Amniotic stem cell (primary cell): ENCODE measurements around the gene SRGAP3.

Experiments used
- DNase-seq: peaks from one replicate; lab custom pipeline; 2025; lab: John Stamatoyannopoulos, UW

The SRGAP3 gene

GRCh38 chr3:9142362-9142761 is 107.1 kb downstream of the SRGAP3 start:
- DNase-seq, result no peak

GRCh38 chr3:9141928-9142289 is 107.5 kb downstream of the SRGAP3 start:
- DNase-seq, result no peak

- DNase-seq, result no peak
Observed at GRCh38 chr3:9139366-9139765, 110.1 kb downstream of the SRGAP3 start.

GRCh38 chr3:9137676-9138075 is 111.8 kb downstream of the SRGAP3 start:
- no peak for DNase-seq

- DNase-seq, result no peak
Observed at GRCh38 chr3:9136746-9137465, 112.5 kb downstream of the SRGAP3 start.

GRCh38 chr3:9135930-9136525 is 113.4 kb downstream of the SRGAP3 start:
- DNase-seq, result no peak

GRCh38 chr3:9135526-9135925 is 113.9 kb downstream of the SRGAP3 start:
- DNase-seq, result no peak

GRCh38 chr3:9133656-9134055 is 115.8 kb downstream of the SRGAP3 start:
- DNase-seq, result no peak

GRCh38 chr3:9130345-9131305 is 118.8 kb downstream of the SRGAP3 start:
- no peak for DNase-seq

- DNase-seq, result no peak
Observed at GRCh38 chr3:9129365-9129764, 120.1 kb downstream of the SRGAP3 start.

- no peak for DNase-seq
Observed at GRCh38 chr3:9125278-9125951, 124.0 kb downstream of the SRGAP3 start.

- no peak for DNase-seq
Observed at GRCh38 chr3:9124730-9125129, 124.7 kb downstream of the SRGAP3 start.

- no peak for DNase-seq
Observed at GRCh38 chr3:9123840-9124239, 125.6 kb downstream of the SRGAP3 start.

- no peak for DNase-seq
Observed at GRCh38 chr3:9122732-9123364, 126.6 kb downstream of the SRGAP3 start.

GRCh38 chr3:9121366-9122001 is 128.0 kb downstream of the SRGAP3 start:
- no peak for DNase-seq

- DNase-seq, result no peak
Observed at GRCh38 chr3:9119331-9119730, 130.1 kb downstream of the SRGAP3 start.

- DNase-seq, result no peak
Observed at GRCh38 chr3:9118222-9118621, 131.2 kb downstream of the SRGAP3 start.

- DNase-seq, result no peak
Observed at GRCh38 chr3:9117220-9117619, 132.2 kb downstream of the SRGAP3 start.

- no peak for DNase-seq
Observed at GRCh38 chr3:9116336-9116735, 133.1 kb downstream of the SRGAP3 start.

- DNase-seq, result no peak
Observed at GRCh38 chr3:9115336-9115735, 134.1 kb downstream of the SRGAP3 start.

GRCh38 chr3:9113040-9113439 is 136.4 kb downstream of the SRGAP3 start:
- no peak for DNase-seq
